HEK293 (cell line): ENCODE results near the gene PLCB1.

ENCODE experiments used
- TCF7L2 ChIP-seq: IDR thresholded peaks from 2 replicates; pipeline ENCODE4 v1.6.1; 2011; ENCODE audit warnings: low read depth, mild to moderate bottlenecking, inconsistent platforms, low read length, moderate library complexity, borderline replicate concordance
- YY1 ChIP-seq: fragments of 450-650 bp; formaldehyde crosslinking; IDR thresholded peaks from 2 replicates; pipeline ENCODE4 v1.5.1; 2018; ENCODE audit warnings: missing biosample characterization, missing genetic modification characterization
- ZBTB7A ChIP-seq: fragments of 450-650 bp; formaldehyde crosslinking; IDR thresholded peaks from 2 replicates; pipeline ENCODE4 v1.5.1; 2016; ENCODE audit warnings: low read depth, missing biosample characterization, missing genetic modification characterization
- ZNF114 ChIP-seq: fragments of 450-650 bp; formaldehyde crosslinking; IDR thresholded peaks from 2 replicates; pipeline ENCODE4 v1.5.0; 2017; ENCODE audit warnings: missing biosample characterization, missing genetic modification characterization
- ZNF121 ChIP-seq: fragments of 450-650 bp; formaldehyde crosslinking; IDR thresholded peaks from 2 replicates; pipeline ENCODE4 v1.5.1; 2016; ENCODE audit warnings: missing biosample characterization, missing genetic modification characterization
- ZNF175 ChIP-seq: fragments of 450-650 bp; formaldehyde crosslinking; IDR thresholded peaks from 2 replicates; pipeline ENCODE4 v1.5.1; 2016; ENCODE audit warnings: missing biosample characterization, missing genetic modification characterization
- ZNF18 ChIP-seq: fragments of 450-650 bp; formaldehyde crosslinking; IDR thresholded peaks from 2 replicates; pipeline ENCODE4 v1.5.1; 2016; ENCODE audit warnings: missing biosample characterization, missing genetic modification characterization
- ZNF24 ChIP-seq: fragments of 450-650 bp; formaldehyde crosslinking; IDR thresholded peaks from 2 replicates; pipeline ENCODE4 v1.5.1; 2016; ENCODE audit warnings: missing biosample characterization, missing genetic modification characterization
- ZNF341 ChIP-seq: fragments of 450-650 bp; formaldehyde crosslinking; IDR thresholded peaks from 2 replicates; pipeline ENCODE4; 2016; ENCODE audit warnings: low read depth, missing biosample characterization, missing genetic modification characterization
- ZNF350 ChIP-seq: fragments of 450-650 bp; formaldehyde crosslinking; IDR thresholded peaks from 2 replicates; pipeline ENCODE4 v1.5.0; 2017; ENCODE audit warnings: missing biosample characterization, mild to moderate bottlenecking, missing genetic modification characterization
- ZNF416 ChIP-seq: fragments of 450-650 bp; formaldehyde crosslinking; IDR thresholded peaks from 2 replicates; pipeline ENCODE4 v1.5.1; 2016; ENCODE audit warnings: missing biosample characterization, missing genetic modification characterization
- ZNF549 ChIP-seq: fragments of 450-650 bp; IDR thresholded peaks from 2 replicates; pipeline ENCODE4 v1.5.1; 2018; ENCODE audit warnings: missing biosample characterization, missing genetic modification characterization, mild to moderate bottlenecking, inconsistent platforms, moderate library complexity
- TF ChIP-seq, protein P1 (sequence below): fragments of 450-650 bp; formaldehyde crosslinking; IDR thresholded peaks from 2 replicates; pipeline ENCODE4 v1.5.1; 2016; ENCODE audit warnings: missing biosample characterization, missing genetic modification characterization
- TF ChIP-seq, protein P2 (sequence below): fragments of 450-650 bp; formaldehyde crosslinking; IDR thresholded peaks from 2 replicates; pipeline ENCODE4 v1.5.1; 2016; ENCODE audit warnings: missing biosample characterization, missing genetic modification characterization

GRCh38 chr20:8291873-8292272 is 159.8 kb downstream of the PLCB1 start:
- TF ChIP-seq ZNF549 (tag by site-specific recombination) = no peak
- TF ChIP-seq ZNF24 (tag by site-specific recombination) = no peak
- TF ChIP-seq TCF7L2 = no peak
- no peak for TF ChIP-seq ZNF350
- TF ChIP-seq YY1 = no peak
- TF ChIP-seq ZNF416 (tag by site-specific recombination) = no peak
- TF ChIP-seq, protein P1, sequence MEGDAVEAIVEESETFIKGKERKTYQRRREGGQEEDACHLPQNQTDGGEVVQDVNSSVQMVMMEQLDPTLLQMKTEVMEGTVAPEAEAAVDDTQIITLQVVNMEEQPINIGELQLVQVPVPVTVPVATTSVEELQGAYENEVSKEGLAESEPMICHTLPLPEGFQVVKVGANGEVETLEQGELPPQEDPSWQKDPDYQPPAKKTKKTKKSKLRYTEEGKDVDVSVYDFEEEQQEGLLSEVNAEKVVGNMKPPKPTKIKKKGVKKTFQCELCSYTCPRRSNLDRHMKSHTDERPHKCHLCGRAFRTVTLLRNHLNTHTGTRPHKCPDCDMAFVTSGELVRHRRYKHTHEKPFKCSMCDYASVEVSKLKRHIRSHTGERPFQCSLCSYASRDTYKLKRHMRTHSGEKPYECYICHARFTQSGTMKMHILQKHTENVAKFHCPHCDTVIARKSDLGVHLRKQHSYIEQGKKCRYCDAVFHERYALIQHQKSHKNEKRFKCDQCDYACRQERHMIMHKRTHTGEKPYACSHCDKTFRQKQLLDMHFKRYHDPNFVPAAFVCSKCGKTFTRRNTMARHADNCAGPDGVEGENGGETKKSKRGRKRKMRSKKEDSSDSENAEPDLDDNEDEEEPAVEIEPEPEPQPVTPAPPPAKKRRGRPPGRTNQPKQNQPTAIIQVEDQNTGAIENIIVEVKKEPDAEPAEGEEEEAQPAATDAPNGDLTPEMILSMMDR (tag by site-specific recombination) = no peak
- no peak for TF ChIP-seq ZNF175 (tag by site-specific recombination)
- TF ChIP-seq ZNF341 (tag by site-specific recombination) = no peak
- TF ChIP-seq, protein P2, sequence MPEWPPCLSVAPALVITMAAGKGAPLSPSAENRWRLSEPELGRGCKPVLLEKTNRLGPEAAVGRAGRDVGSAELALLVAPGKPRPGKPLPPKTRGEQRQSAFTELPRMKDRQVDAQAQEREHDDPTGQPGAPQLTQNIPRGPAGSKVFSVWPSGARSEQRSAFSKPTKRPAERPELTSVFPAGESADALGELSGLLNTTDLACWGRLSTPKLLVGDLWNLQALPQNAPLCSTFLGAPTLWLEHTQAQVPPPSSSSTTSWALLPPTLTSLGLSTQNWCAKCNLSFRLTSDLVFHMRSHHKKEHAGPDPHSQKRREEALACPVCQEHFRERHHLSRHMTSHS = no peak
- TF ChIP-seq ZNF121 (tag by site-specific recombination) = no peak
- no peak for TF ChIP-seq ZBTB7A
- TF ChIP-seq ZNF114 = no peak
- TF ChIP-seq ZNF18 = no peak
